Gastrocnemius medialis (tissue), 4 donors: ENCODE results near the gene KAZN. TPM values are rescaled to one million over a fixed set of nuclear protein-coding genes. Genes with fewer than 3 reads are reported as not detected.
"Not testable (repeated sequence)": the region's sequence is repeated elsewhere in the genome, so short reads cannot be mapped to it uniquely, and the experiment has no call there.

Experiments
- ATAC-seq, 2 donors: fragments of 150-250 bp; one replicate each; pipeline ENCODE4 v1.9.1; 2016
- DNase-seq, 2 donors: peaks; one replicate each; pipeline ENCODE4 v3.0.0-alpha.2; 2019
- H3K27ac ChIP-seq, 4 donors: fragments of 200-600 bp; sonication (generic); 1 replicate in 1 of 4; 2 replicates in 3 of 4; pipeline ENCODE4 v1.5.1; 2016 to 2018; ENCODE audit warnings: mild to moderate bottlenecking in 2 of 4, moderate library complexity in 1 of 4
- H3K27me3 ChIP-seq, 3 donors: fragments of 200-600 bp; sonication (generic) in 2 of 3; 1 replicate in 1 of 3; 2 replicates in 2 of 3; pipeline versions ENCODE4 v1.5.1 to v1.6.0; 2016 to 2019; ENCODE audit warnings: mild to moderate bottlenecking in 1 of 3, moderate library complexity in 1 of 3
- H3K36me3 ChIP-seq, 2 donors: fragments of 200-600 bp; sonication (generic) in 1 of 2; one replicate each; pipeline ENCODE4 v1.5.1; 2017 to 2018
- H3K4me1 ChIP-seq, 2 donors: fragments of 200-600 bp; sonication (generic) in 1 of 2; one replicate each; pipeline ENCODE4 v1.5.1; 2016 to 2017; ENCODE audit warnings: mild to moderate bottlenecking in 2 of 2
- H3K4me3 ChIP-seq, 4 donors: fragments of 200-600 bp; sonication (generic) in 3 of 4; 1 replicate in 1 of 4; 2 replicates in 3 of 4; pipeline ENCODE4 v1.5.1; 2016 to 2019; ENCODE audit warnings: mild to moderate bottlenecking in 2 of 4
- H3K9me3 ChIP-seq, 3 donors: fragments of 200-600 bp; sonication (generic) in 2 of 3; 1 replicate in 1 of 3; 2 replicates in 2 of 3; pipeline ENCODE4 v1.5.1; 2016 to 2019
- CTCF ChIP-seq, 5 experiments: fragments of 450-650 bp in 3 of 5; fragments of 200-600 bp in 2 of 5; sonication (generic) in 2 of 5; IDR thresholded peaks in 4 of 5; conservative IDR thresholded peaks in 1 of 5; 1 replicate in 4 of 5; 2 replicates in 1 of 5; pipeline ENCODE4 v1.5.1; 2016 to 2019; ENCODE audit warnings: antibody characterized with exemption in 5 of 5, mild to moderate bottlenecking in 3 of 5, moderate library complexity in 3 of 5
- POLR2A ChIP-seq, 2 donors: fragments of 450-650 bp; IDR thresholded peaks; one replicate each; pipeline ENCODE4 v1.6.1; 2017; ENCODE audit warnings: antibody characterized with exemption in 2 of 2, mild to moderate bottlenecking in 2 of 2, moderate library complexity in 2 of 2
- in situ Hi-C, 4 donors: fragments of 200-750 bp; cut with MboI; loops; one replicate each; pipeline versions ENCODE4 v1.15.0 to v1.8.0; 2017; ENCODE audit warnings: low sequenced_read_pairs in 4 of 4
- intact Hi-C: fragments of 100-400 bp; cut with DNase I; formaldehyde crosslinking; loops from one replicate; pipeline ENCODE4 v1.15.1; 2023; ENCODE audit warnings: low total_unique reads
- total RNA-seq, 4 donors: library from RNA; depleted of rRNA; stranded (reverse); fragments of >200 nt; gene quantifications; one replicate each; pipeline versions ENCODE4 v1.1.0 to v1.2.3, GENCODE V29; 2016

The KAZN gene
- total RNA-seq, 4 donors from 2014 or later, result 0.05 to 2.2 (median 1.00) TPM

DNA sequence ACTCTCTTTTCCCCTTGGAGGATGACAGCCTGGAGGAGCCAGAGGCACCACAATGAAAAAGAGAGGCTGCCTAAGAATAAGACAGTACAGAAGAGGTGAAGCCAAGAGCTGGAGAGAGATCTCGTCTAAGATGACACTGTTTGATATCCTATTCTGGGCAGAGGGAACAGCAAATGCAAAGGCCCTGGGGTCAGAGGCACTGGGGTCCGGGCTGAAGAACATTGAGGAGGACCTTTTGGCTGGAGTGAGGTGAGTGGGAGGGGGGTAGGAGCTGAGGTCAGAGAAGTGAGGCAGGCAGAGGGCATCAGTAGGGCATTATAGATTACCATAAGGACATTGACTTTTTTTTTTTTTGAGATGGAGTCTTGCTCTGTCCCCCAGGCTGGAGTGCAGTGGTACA, 535.8 kb downstream of the KAZN start:
- intact Hi-C loops (no loop called here), in situ Hi-C loops (loop anchor here in 1 of 4 donors (25.0 kb wide), 1 partner anchor 303 kb away; the partner anchor contains the start of gene CTRC)
- Histone ChIP-seq H3K9me3 (no peaks in the 10 kb centered on the region), H3K27ac (no peak overlapping the region), H3K27me3 (no peaks in the 10 kb centered on the region), H3K36me3 (no peaks in the 10 kb centered on the region), H3K4me3 (no peak overlapping the region), H3K4me1 (no peaks in the 10 kb centered on the region)
- TF ChIP-seq CTCF (IDR thresholded peaks at IDR 0.05 in 4 of 5, conservative IDR thresholded peaks at IDR 0.05 in 1 of 5) (no peak), POLR2A (IDR thresholded peaks at IDR 0.05) (no peak)
- ATAC-seq (no peak), DNase-seq (no peak)

DNA sequence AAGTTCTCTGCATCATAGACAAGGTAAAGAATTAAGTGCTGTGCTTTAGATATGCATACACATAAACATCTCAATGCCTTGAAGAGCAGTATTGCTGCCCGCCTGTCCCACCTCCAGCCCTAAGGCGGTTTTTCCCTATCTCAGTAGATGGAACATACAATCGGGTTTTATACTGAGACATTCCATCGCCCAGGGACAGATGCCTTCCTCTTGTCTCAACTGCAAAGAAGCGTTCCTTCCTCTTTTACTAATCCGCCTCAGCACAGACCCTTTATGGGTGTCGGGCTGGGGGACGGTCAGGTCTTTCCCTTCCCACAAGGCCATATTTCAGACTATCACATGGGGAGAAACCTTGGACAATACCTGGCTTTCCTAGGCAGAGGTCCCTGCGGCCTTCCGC, 537.1 kb downstream of the KAZN start:
- H3K4me1 ChIP-seq, ATAC-seq, H3K9me3 ChIP-seq, DNase-seq, H3K27me3 ChIP-seq, H3K4me3 ChIP-seq, H3K27ac ChIP-seq, intact Hi-C loops, H3K36me3 ChIP-seq: not testable (repeated sequence)
- in situ Hi-C loops, result loop anchor here in 1 of 4 donors (25.0 kb wide), 1 partner anchor 302 kb away; the partner anchor contains the start of gene CTRC

GRCh38 chr1:15137809-15138208, 539.3 kb downstream of the KAZN start:
- no peak overlapping the region for H3K4me3 ChIP-seq
- intact Hi-C loops, result no loop called here
- in situ Hi-C loops, result loop anchor here in 1 of 4 donors (25.0 kb wide), 1 partner anchor 299 kb away; the partner anchor contains the start of gene CTRC
- H3K9me3 ChIP-seq, result no peaks in the 10 kb centered on the region
- H3K4me1 ChIP-seq, result no peaks in the 10 kb centered on the region
- no peak overlapping the region for H3K27ac ChIP-seq
- DNase-seq (no peak), ATAC-seq (no peak)
- H3K36me3 ChIP-seq, result no peaks in the 10 kb centered on the region
- TF ChIP-seq CTCF (IDR thresholded peaks at IDR 0.05 in 4 of 5, conservative IDR thresholded peaks at IDR 0.05 in 1 of 5) (no peak), POLR2A (IDR thresholded peaks at IDR 0.05) (no peak)
- no peaks in the 10 kb centered on the region for H3K27me3 ChIP-seq

- no peaks in the 10 kb centered on the region for H3K4me1 ChIP-seq
- H3K4me3 ChIP-seq, result no peak overlapping the region
- in situ Hi-C loops (loop anchor here in 1 of 4 donors (25.0 kb wide), 1 partner anchor 297 kb away; the partner anchor contains the start of gene CTRC), intact Hi-C loops (no loop called here)
- no peaks in the 10 kb centered on the region for H3K9me3 ChIP-seq
- TF ChIP-seq CTCF (IDR thresholded peaks at IDR 0.05 in 4 of 5, conservative IDR thresholded peaks at IDR 0.05 in 1 of 5) (no peak), POLR2A (IDR thresholded peaks at IDR 0.05) (no peak)
- ATAC-seq (no peak), DNase-seq (no peak)
- H3K27ac ChIP-seq, result no peak overlapping the region
- no peaks in the 10 kb centered on the region for H3K27me3 ChIP-seq
- no peaks in the 10 kb centered on the region for H3K36me3 ChIP-seq
These were observed 541.3 kb downstream of the KAZN start for GRCh38 chr1:15139654-15140350.

DNA sequence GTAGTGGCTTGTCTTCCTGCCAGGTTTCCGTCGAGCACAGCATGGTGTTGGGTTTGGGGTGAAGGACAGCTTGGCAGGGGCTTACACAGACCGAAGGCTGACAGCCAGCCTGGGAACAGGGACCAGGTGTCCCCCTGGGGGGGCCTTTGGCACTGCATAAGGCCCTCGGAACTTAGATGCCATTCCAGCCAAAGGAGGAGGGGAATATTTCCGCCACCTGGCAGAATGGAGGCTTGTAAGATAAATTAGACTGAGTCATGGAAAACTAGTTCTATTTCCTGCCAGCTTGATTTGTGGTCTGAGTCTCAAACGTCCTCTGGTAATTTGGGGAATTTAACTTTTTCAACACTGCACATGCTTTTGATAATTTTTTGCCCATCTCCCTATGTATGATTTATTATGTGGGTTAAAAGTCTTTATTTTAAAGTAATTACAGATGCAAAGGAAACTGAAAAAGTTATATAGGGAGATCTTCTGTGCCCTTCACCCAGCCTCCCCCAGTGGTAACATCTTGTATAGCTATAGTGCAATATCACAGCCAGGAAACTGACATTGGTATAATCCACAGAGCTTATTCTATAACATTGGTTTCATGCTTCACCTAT, 543.6 kb downstream of the KAZN start:
- TF ChIP-seq CTCF (IDR thresholded peaks at IDR 0.05 in 4 of 5, conservative IDR thresholded peaks at IDR 0.05 in 1 of 5) (no peak), POLR2A (IDR thresholded peaks at IDR 0.05) (no peak)
- no peaks in the 10 kb centered on the region for H3K36me3 ChIP-seq
- no peaks in the 10 kb centered on the region for H3K9me3 ChIP-seq
- in situ Hi-C loops, result loop anchor here in 1 of 4 donors (25.0 kb wide), 1 partner anchor 295 kb away; the partner anchor contains the start of gene CTRC
- H3K4me1 ChIP-seq, result no peaks in the 10 kb centered on the region
- H3K27me3 ChIP-seq, result no peaks in the 10 kb centered on the region
- no peak overlapping the region for H3K4me3 ChIP-seq
- ATAC-seq, result no peak
- intact Hi-C loops, result no loop called here
- no peak overlapping the region for H3K27ac ChIP-seq
- DNase-seq, result no peak
